GM18868 (cell line): ENCODE results near the gene IFNL3.
"Not testable (repeated sequence)": the region's sequence is repeated elsewhere in the genome, so short reads cannot be mapped to it uniquely, and the experiment has no call there.

Experiments
- ATAC-seq: cut with Tn5 transposase; IDR thresholded peaks from one replicate; pipeline ENCODE4 v1.9.1; 2021; ENCODE audit warnings: mild to moderate bottlenecking, moderate library complexity; ENCODE audit not compliant: unreplicated experiment

Gene IFNL3

DNA sequence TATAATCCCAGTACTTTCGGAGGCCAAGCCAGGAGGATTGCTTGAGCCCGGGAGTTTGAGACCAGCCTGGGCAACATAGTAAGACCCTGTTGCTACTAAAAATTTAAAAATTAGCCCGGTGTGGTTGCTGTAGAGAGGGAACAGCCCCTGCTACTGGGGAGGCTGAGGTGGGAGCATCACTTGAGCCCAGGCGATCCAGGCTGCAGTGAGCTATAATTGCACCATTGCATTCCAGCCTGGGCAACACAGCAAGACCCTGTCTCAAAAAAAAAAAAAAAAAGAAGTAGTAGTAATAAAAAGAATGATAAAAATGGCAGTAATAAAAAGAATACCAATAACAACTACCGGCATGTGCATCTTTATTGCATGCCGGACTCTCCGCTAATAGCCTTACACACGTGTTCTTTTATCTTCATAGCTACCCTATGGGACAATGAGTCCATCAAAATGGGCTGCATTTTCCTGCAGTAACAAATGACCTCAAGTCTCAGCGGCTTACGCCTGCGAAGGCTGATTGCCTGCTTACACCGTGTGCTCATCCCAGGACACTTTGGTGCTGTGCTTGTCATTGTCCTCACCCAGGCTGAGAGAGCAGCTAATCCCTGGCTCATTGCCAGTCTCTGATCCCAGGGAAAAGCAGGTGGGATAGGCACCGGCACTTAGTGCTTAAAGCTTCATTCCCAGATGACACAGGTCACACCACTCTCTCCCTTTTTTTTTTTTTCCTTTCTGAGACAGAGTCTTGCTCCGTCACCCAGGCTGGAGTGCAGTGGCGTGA, 26.4 kb downstream of the IFNL3 start:
- no peak for ATAC-seq

DNA sequence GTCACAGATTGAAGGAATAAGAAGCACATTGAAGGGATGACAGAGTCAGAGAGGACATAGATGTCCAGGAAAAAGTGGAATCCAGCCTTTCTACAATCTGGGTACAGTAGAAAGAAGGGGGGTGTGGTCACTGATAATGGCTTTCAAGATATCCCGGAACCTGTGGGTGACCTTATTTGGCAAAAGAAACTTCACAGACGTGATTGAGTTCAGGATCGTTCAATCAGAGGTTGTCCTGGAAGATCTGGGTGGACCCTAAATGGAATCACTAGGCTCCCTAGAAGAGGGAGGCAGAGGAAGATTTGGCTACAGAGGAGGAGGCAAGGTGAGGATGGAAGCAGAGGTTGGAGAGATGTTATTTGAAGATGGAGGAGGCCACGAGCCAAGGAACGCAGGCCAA, 27.7 kb downstream of the IFNL3 start:
- no peak for ATAC-seq

DNA sequence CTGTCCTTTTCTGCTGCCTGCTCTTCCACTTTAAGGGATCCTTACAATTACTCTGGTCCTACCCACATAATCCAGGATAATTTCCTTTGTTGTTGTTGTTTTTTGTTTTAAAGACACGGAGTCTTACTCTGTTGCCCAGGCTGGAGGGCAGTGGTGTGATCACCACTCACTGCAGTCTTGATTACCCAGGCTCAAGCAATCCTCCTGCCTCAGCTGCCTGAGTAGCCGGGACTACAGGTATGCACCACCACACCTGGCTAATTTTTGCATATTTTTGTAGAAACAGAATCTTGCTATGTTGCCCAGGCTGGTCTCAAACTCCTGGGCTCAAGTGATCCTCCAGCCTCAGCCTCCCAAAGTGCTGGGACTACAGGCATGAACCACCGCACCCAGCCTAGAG, 29.5 kb downstream of the IFNL3 start:
- not testable (repeated sequence) for ATAC-seq

DNA sequence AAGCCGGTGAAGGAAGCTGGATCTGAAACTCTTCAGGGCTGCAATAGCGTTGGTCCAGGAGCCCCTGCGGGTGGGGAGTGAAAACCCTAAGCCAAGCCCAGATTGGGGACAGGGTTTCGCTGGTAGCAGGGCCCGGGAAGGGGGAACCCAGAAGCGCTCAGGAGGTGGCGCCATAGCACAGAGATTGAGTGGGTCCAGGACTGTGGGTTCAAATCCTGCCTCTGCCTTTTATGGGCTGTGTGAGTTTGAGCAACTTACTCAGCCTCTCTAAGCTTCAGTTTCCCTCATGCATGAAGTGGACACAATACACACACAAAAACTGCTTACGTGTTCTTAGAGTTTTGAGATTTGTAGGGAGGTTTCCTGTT, 32.4 kb downstream of the IFNL3 start:
- no peak for ATAC-seq

DNA sequence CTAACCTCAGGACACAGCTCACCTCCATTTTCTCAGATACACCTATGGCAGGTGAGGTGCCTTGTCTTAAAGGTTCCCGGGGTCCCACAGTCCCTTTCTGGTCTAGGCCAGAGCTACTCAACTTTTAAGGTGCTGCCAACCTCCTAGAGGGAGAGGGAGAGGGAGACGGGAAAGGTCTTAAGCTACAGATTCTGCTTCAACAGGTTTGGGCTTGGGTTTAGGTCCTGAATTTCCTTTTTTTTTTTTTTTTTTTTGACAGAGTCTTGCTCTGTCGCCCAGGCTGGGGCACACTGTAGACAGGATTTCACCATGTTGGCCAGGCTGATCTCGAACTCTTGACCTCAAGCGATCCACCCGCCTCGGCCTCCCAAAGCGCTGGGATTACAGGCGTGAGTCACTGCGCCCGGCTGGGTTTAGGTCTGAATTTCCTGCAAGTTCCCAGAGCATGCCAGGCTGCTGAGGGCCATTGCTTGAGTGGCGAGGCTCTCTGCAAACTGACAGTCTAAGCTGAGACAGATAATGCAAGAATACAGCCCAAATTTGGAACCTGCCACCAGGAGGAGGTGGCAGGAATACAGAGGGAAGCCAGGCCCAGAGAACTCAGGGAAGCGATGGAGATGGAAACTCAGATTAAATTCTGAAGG, 33.0 kb downstream of the IFNL3 start:
- no peak for ATAC-seq

DNA sequence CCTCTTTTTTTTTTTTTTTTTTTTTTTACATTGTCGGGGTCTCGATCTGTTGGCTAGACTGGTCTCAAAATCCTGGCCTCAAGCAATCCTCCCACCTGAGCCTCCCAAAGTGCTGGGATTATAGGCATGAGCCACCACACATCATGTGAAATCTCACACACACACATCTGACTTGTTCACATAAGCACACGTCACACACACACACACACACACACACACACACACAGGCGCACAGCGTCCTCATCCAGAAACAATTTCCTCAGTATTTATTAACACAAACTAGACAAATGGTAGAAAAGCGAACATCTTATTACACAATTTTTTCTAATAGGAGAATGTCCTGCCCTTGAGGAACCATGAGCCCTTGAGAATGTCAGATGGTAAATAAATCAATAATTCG, 35.6 kb downstream of the IFNL3 start:
- ATAC-seq: no peak

DNA sequence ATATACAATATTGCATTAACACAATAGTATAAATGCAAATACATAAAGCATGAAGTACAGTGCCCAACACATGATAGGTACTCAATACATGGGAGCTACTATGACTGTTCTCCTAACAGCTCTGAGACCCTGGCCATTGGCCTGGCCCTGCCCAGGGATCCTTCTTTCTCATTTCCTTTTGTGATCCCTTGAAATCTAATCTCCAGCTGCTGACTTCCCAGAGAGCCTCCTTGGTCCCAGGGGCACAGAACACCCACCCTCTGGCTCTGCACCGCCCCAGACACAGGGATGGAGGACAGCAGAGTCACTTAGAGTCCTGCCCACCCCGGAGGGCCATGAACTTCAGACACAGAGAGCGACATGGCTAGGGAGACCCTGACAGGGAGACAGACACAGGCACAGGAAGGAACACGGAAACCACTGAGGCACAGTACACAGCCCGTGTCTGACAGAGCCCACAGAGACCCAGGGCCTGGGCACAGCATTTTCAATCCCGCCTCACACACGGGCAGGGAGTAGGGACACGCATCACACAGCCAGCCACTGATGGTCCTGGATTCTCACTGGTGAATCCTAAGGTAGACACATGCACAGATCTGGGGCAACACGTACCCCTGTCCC, 36.5 kb downstream of the IFNL3 start:
- no peak for ATAC-seq

DNA sequence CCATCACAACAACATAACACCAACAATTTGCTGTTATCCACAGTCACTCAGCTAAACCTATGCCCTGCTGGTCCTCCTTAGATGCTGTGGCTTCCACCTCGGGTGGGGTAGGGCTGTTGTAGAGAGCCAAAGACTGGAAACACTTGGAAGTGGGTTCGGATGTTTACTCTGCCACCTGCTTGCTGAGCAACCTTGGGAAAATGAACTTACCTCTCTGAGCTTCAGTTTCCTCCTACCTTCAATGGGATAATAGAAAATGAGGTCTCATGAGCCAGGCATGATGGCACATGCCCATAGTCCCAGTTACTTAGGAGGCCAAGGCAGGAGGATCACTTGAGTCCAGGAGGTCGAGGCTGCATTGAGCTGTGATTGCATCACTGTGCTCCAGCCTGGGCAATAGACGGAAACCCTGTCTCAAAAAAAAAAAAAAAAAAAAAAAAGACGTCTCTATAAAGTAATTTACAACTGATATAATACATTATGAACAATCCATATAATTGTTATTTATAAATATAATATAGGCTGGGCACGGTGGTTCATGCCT, 37.4 kb downstream of the IFNL3 start:
- no peak for ATAC-seq

DNA sequence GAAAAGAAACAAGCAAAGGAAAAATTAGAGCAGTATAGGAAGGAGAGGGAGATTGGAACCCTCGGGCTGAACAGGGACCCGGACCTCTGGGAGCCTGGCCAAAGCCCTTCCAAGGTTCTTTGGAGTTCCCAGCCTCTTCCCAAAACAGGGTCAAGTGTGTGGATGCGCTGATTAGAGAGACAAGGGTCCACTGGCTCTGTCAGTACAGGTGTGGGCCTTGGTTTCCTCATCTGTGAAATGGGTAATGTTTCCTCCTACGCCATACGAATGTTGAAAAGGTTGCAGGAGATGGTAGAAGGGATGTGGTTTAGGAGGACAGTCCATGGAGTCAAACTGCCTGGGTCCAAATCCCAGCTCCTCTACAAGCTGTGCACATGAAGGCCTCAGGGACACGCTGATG, 38.7 kb downstream of the IFNL3 start:
- ATAC-seq: no peak

DNA sequence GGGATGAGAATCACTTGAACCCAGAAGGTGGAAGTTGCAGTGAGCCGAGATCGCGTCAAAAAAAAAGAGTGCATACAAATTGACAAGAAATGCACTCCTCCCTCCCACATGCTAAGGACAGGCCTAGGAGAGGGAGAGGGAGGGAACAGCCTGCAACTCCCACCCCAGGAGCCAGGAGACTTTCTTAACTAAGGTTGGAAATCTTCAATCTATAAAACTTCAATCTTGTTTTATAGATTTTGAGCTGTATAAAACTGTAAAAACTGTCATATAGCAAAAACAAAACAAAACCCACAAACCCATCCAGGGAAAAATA, 39.4 kb downstream of the IFNL3 start:
- no peak for ATAC-seq

DNA sequence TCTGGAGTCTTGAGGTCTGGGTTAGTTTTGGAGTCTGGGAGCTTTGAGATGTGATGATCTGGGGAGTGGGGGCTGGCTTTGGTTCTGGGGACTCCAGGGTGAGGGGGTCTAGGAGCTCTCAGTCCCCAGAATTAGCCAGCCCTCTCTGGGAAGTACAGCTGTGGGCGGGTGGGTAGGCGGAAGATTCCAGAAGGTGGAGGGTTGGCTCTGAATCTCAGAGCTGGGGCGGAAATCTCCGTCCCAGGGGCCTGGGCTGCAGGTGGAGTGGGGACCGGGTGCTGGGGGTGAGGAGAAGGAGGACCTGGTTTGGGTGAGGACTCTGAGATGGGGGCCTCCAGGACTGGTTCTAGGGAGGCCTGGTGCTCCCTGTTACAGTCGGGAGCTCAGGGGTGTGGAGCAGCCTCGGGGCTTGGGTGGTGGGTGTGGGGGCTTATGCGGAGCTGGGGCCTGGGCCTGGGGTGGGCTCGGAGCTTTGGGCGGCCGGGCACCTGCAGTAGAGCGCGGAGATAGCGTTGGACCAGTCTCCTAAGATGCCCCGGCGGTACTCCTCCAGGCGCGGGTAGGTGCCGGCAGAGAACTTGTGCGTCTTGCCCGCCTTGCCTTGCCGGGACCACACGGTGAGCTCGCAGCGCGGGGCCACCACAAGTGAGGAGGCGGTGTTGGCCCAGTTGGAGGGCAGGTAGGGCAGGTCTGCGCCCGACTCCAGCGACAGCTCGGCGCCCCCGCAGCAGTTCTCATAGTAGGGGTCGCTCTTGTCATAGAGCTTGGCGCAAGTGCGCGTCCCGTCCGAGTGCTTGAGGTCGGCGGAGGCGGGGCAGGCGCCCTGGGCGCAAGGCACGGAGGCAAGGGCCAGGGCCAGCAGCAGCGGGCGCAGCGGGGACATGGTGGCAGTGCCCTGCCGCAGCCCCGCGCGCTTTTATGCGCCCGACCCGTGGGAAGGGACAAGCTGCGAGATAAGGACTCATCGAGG, 41.1 kb downstream of the IFNL3 start, which contains the start of gene SYCN:
Gene SYCN (minus strand): TSS at position 892 of the 970 bp plus-strand sequence. CDS start 9 bp downstream, at position 883.
- no peak for ATAC-seq

DNA sequence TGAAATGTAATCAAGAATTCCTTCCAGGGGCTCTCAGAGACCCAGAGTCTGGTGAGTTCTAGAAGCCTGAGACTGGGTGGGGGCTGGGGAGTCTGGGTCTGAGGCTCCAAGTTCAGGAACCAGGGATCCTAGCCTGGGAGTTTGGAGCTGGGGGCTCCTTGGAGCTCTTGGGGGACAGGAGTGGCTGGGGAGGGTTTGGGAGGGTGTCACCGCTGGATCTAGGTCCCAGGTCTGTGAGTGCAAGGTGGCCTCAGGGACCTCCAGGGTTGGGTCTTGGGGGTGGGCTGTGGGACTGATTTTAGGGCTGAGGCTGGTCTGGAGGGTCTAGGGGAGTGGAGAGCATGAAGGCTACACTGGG, 41.8 kb downstream of the IFNL3 start:
- ATAC-seq: no peak

DNA sequence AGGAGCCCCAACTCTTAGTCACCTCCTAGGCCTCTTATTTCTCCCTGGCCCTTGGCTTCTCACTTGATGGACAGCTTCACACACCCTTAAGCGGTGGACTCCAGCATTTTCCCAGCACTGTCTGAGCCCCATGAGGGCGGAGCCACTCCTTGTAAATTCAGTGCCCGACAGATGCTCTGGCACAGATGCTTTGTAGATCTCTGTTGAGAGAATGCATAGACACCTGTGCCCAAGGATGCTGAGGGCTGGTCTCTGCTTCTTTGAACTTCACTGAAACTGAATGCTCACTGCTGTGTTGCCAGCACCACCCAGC, 44.0 kb downstream of the IFNL3 start:
- ATAC-seq: no peak

DNA sequence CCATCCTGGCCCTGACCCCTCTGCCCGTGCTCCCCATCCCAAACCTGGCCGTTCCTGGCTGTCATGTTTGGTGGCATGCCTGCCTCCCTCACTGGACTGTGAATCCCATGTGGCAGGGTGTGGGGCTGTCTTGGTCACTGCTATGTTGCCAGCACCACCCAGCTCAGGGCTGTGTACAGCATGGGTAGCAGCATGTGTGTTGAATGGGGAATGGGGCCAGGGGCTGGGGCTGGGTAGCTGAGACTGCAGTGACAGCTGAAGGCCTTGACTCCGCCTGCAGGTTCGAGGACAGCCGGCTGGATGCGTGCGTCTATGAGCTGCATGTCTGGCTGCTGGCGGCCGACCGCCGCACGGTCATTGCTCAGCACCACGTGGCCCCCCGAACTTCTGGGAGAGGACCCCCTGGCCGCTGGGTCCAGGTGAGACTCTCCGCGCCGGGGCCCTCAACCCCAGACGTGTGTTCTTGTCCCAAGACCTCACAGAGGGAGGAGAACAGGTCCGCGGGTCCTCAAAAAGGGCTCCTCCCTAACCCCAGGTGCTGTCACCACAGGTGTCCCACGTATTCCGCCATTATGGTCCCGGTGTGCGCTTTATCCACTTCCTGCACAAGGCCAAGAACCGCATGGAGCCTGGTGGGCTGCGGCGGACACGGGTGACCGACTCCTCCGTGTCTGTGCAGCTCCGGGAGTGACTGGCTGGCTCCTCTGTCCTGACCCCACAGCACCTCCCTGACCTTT, 44.6 kb downstream of the IFNL3 start:
- no peak for ATAC-seq

DNA sequence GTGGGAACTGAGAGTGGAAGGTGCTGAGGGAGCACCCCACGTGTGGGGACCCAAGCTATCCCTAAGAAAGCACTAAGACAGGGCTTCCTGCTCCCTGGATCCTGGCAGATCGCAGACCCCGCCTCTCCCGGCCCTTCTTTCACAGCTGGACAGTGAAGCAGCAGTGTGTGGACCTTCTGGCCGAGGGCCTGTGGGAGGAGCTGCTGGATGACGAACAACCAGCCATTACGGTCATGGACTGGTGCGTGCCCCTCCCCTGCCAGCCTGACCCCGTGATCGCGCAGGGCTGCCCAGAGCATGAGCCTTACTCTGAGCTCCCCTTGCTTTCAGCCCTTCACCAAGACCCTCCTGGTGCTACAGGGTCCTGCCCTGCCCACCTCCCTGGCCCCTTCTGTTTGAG, 45.8 kb downstream of the IFNL3 start:
- no peak for ATAC-seq

DNA sequence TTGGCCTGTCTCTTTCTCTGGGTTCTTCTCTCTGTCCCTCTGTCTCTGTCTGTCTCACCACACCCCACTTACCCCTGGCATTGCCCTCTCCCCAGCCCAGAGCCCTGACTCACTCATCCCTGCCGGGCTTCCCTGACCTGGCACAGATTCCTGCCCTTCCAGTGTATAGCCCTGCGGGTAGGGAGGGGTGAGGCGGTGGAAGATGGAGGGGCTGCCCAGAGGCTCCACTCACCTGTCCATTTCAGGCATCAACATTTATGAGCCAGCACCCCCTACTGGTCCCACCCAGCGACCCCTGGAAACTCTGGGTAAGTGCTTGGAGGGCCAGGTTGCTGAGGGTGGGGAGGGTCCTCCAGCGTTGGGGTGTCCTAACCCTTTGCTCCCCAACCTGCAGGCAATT, 47.0 kb downstream of the IFNL3 start:
- no peak for ATAC-seq

DNA sequence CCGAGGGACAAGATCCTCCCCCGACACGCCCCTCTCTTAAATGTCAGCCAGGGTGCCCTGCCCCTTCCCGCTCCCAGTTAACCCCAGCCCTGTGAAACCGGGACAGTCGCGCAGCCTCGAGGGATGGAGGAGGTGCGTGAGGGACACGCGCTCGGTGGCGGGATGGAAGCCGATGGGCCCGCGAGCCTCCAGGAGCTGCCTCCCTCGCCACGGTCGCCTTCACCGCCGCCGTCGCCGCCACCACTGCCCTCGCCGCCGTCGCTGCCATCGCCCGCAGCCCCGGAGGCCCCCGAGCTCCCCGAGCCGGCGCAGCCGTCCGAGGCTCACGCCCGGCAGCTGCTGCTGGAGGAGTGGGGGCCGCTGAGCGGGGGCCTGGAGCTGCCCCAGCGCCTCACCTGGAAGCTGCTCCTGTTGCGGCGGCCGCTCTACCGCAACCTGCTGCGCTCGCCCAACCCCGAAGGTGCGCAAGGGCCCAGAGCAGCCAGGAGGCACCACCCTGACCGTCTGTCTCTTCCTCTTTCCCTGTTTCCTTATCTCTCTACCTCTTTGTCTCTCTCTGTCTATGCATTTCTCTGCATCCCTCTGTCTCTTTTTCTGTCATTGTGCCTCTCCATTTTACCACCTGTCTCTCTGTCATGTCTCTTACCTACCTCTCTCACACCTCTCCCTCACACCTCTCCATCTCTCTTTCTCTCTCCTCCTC, 47.8 kb downstream of the IFNL3 start, which contains the start of gene NCCRP1:
Gene NCCRP1 (plus strand): TSS at position 105 of the 703 bp plus-strand sequence. CDS start 19 bp downstream, at position 124.
- ATAC-seq: no peak

DNA sequence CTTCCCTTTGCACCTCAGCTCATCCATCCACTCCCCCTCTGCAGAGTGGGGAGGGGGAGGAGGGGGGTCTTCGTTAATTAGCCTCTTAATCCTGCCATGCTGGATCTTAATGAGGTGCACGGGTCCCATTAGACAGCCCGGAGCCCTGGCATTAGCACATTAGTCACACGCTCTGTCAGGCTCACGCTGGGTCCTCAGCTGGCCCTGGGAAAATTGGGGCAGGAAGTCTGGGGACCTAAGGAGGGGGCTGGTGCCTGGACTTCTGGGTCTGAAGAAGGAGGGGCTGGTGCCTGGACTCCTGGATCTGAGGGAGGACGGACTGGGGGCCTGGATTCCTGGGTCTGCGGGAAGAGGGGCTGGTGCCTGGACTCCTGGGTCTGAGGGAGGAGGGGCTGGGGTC, 48.5 kb downstream of the IFNL3 start:
- ATAC-seq: no peak

DNA sequence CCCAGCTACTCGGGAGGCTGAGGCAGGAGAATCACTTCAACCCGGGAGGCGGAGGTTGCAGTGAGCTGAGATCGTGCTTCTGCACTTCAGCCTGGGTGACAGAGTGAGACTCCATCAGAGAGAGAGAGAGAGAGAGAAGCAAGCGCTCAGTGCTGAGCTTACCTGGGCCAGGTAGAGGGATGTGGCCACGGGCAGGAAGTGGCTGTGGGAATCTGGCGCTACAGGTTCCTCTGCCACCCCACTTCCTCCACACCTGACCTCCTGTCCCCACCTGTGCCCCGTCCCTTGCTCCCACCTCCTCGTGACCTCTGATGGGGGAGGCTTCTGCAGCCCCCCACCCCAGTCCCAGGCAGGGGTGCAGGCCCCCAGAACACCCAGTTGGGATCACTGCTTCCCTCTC, 49.1 kb downstream of the IFNL3 start:
- ATAC-seq: no peak
